ENCODE results near the gene MSANTD3. TPM values are rescaled to one million over a fixed set of nuclear protein-coding genes. Genes with fewer than 3 reads are reported as not detected.
"Not testable (repeated sequence)": the region's sequence is repeated elsewhere in the genome, so short reads cannot be mapped to it uniquely, and the experiment has no call there.

The MSANTD3 gene
- total RNA-seq, 1 donor from 2014 or later = 20.2 TPM

DNA sequence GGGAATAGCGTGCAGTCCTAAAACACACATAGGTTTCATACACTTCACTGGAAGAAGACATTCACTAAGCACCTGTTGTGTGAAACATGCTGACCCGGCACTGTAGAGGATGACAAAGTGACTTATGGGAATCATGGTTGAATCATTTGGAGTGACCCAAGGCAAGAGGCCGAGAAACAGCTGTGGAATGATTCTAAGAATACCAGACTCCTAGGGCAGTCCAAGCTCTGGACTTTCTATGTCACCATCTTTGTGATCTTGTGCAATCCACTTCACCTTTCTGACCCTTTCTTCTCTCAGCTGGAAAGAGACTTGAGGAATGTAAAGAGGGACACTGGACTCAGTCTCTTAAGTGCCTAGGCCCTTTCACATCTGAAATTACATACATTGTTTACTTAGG, 13.1 kb downstream of the MSANTD3 start:
- DNase-seq = no peak
- H3K36me3 ChIP-seq = peaks cover 19% of the 10 kb centered on the region
- peaks cover 13% of the 10 kb centered on the region for H3K4me1 ChIP-seq
- ATAC-seq = peak; percentile 87
- no peaks in the 10 kb centered on the region for H3K27me3 ChIP-seq (ENCODE audit: low read depth)
- TF ChIP-seq, protein P1, sequence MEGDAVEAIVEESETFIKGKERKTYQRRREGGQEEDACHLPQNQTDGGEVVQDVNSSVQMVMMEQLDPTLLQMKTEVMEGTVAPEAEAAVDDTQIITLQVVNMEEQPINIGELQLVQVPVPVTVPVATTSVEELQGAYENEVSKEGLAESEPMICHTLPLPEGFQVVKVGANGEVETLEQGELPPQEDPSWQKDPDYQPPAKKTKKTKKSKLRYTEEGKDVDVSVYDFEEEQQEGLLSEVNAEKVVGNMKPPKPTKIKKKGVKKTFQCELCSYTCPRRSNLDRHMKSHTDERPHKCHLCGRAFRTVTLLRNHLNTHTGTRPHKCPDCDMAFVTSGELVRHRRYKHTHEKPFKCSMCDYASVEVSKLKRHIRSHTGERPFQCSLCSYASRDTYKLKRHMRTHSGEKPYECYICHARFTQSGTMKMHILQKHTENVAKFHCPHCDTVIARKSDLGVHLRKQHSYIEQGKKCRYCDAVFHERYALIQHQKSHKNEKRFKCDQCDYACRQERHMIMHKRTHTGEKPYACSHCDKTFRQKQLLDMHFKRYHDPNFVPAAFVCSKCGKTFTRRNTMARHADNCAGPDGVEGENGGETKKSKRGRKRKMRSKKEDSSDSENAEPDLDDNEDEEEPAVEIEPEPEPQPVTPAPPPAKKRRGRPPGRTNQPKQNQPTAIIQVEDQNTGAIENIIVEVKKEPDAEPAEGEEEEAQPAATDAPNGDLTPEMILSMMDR (IDR thresholded peaks at IDR 0.05) = no peak
- no peak overlapping the region for H3K27ac ChIP-seq
- H3K9me3 ChIP-seq = no peaks in the 10 kb centered on the region
- no peak overlapping the region for H3K4me3 ChIP-seq
- intact Hi-C loops (cut with DNase I) = no loop called here

DNA sequence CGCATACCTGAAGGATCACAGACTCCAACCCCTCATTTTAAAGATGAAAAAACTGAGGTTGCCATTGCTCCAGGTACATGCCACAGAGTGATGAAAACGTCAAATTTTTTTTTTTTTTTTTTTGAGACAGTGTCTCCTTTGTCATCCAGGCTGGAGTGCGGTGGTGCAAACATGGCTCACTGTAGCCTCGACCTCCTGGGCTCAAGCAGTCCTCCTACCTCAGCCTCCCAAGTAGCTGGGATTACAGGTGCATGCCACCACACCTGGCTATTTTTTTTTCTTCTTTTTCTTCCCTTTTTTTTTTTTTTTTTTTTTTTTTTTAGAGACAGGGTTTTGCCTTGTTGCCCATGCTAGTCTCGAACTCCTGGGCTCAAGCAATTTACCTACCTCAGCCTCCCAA, 13.5 kb downstream of the MSANTD3 start:
- ATAC-seq; intact Hi-C loops (cut with DNase I); H3K4me3 ChIP-seq; H3K27ac ChIP-seq; H3K27me3 ChIP-seq (ENCODE audit: low read depth); H3K9me3 ChIP-seq; DNase-seq: not testable (repeated sequence)
- H3K36me3 ChIP-seq = peaks cover 19% of the 10 kb centered on the region
- H3K4me1 ChIP-seq = peaks cover 13% of the 10 kb centered on the region

DNA sequence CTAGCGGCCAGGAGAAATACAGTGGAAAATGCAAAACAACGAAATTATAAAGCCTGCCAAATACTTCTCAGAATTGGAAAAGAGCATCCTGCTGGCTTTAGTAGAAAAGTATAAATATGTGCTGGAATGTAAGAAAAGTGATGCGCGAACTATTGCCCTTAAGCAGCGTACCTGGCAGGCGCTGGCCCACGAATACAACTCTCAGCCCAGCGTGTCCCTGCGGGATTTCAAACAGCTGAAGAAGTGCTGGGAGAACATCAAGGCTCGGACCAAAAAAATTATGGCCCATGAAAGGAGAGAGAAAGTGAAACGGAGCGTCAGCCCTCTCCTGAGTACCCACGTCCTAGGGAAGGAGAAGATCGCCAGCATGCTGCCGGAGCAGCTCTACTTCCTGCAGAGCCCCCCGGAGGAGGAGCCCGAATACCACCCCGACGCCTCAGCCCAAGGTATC, 15.0 kb downstream of the MSANTD3 start:
- no peaks in the 10 kb centered on the region for H3K27me3 ChIP-seq (ENCODE audit: low read depth)
- H3K36me3 ChIP-seq = peaks cover 25% of the 10 kb centered on the region
- H3K4me3 ChIP-seq = peak overlapping the region; percentile 8
- H3K27ac ChIP-seq = no peak overlapping the region
- peaks cover 13% of the 10 kb centered on the region for H3K4me1 ChIP-seq
- intact Hi-C loops (cut with DNase I) = no loop called here
- no peak for DNase-seq
- no peak for ATAC-seq
- H3K9me3 ChIP-seq = no peaks in the 10 kb centered on the region
- TF ChIP-seq, protein P1 (IDR thresholded peaks at IDR 0.05) = no peak

DNA sequence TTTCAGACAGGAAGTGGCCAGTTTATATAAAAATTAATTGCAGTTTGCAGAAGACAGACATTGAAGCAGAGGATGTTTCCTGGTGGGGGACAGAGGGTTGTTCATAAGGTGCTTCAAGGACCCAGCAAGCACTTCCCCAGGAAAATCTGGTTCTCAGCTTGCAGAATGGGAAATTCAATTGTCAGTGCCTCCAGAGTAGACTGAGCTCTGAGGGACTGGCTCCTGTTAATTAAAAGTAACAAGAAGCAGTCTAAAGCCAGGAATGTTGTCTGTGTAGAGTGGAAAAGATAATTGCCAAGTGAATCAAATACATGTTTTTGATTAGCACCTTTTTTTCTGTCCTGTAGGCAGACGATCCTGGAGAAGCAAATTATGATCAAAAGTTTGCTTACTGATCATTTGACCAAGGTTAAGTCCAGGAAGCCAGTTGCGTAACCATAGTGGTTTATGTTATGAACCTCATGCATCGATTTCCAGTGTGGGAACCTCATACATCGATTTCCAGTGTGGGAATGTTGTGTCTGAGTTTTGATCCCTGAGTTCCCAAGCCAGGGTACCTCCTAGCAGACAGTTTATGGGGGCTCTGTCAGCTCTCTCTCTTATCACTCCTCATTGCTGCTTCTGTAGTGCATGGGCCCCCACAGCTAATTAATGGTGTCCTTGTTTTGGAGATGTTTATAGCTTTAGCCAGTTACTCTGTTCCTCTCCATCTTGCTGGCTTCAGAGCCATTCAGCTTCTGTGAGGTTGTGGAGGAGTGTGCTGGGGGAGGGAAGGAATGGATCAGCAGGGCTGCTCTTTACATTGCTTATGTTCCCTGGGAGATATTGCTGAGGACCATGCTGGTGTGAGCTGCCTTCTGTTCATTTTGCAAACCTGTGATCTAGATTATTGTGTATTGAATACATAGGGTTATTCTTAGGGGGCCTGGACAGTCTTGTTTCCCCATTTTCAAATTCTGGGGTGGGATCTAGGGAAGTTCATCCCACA, 17.1 kb downstream of the MSANTD3 start:
- TF ChIP-seq, protein P1 (IDR thresholded peaks at IDR 0.05) = no peak

DNA sequence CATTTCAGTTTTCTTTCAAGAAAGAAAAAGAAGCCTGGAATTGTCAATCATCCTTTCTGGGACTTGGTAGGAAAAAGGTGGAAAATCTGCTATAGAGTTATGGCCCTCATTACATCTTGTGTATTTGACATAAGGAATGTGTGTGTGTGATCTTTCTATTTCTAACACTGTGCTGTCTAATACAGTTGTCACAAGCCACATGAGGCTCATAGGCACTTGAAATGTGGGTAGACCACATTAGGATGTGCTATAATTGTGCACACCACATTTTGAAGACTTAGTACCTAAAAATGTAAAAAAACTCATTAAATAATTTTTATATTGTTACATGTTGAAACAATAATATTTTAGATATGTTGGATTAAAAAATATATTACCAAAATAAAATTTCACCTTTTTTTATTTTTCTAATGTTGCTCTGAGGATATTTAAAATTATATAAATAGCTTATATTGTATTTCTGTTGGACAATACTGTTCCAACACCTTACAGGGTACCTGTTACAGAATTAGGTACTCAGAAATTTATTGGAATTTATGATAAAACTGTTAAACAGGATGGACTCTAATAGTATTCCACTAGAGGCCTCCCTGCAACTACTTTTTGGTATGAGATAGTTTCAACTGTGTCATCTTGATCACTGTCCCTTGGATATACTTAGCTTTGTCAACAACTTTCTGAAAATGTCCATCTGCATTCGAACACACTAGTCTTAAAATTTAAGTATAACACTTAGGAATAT, 18.4 kb downstream of the MSANTD3 start:
- H3K27me3 ChIP-seq (ENCODE audit: low read depth) = no peaks in the 10 kb centered on the region
- H3K4me1 ChIP-seq = peaks cover 13% of the 10 kb centered on the region
- peaks cover 26% of the 10 kb centered on the region for H3K36me3 ChIP-seq
- no peaks in the 10 kb centered on the region for H3K9me3 ChIP-seq
- no peak for DNase-seq
- intact Hi-C loops (cut with DNase I) = no loop called here
- no peak overlapping the region for H3K4me3 ChIP-seq
- no peak for ATAC-seq
- no peak overlapping the region for H3K27ac ChIP-seq
- TF ChIP-seq, protein P1 (IDR thresholded peaks at IDR 0.05) = no peak

More for the DNA sequence above, 17.1 kb downstream of the MSANTD3 start:
- Histone ChIP-seq H3K27ac (no peak overlapping the region), H3K27me3 (ENCODE audit: low read depth) (no peaks in the 10 kb centered on the region), H3K36me3 (peaks cover 26% of the 10 kb centered on the region), H3K4me3 (no peak overlapping the region), H3K9me3 (no peaks in the 10 kb centered on the region), H3K4me1 (peaks cover 13% of the 10 kb centered on the region)
- ATAC-seq (no peak), DNase-seq (no peak)
- intact Hi-C loops (cut with DNase I) = no loop called here
